ENCODE measurements around the gene GREB1.

GREB1 gene

DNA sequence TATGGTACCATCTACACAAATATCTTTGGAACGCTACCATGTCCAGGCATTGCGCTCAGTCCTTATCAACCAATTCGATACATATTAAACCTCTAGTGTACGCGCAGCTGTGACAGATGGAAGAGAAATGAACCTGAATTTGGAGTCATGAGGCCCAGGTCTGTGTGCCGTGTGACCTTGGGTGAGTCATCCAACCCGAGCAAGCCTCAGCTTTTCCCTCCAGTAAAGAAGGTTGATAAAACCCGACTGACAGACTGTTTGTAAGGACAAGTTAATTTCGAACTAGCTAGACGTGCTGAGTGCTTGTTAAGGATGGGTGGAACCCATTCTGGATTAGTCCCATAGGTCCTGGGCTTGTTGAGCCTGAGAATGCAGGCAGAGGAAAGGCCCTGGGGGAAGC, 28.2 kb downstream of the GREB1 start:
- Histone ChIP-seq H3K27me3 (ENCODE audit: low read length) (no peaks in the 10 kb centered on the region), H3K9ac (ENCODE audit: low read length) (no peak overlapping the region), H3K79me2 (ENCODE audit: insufficient read depth, low read length) (no peaks in the 10 kb centered on the region), H2AFZ (ENCODE audit: low read depth, low read length, severe bottlenecking) (no peak overlapping the region), H3K4me2 (ENCODE audit: low read depth, low read length, poor library complexity, severe bottlenecking) (no peak overlapping the region), H3K36me3 (ENCODE audit: low read length) (no peaks in the 10 kb centered on the region), H3K9me3 (ENCODE audit: insufficient read depth, low read length) (no peaks in the 10 kb centered on the region), H3K4me3 (ENCODE audit: insufficient read depth, low read length, poor library complexity, severe bottlenecking) (no peak overlapping the region), H3K9me2 (replicated peaks; ENCODE audit: insufficient read depth, low read length) (no peaks in the 10 kb centered on the region), H4K20me1 (ENCODE audit: low read depth, low read length) (no peaks in the 10 kb centered on the region), H3F3A (ENCODE audit: insufficient read depth) (no peaks in the 10 kb centered on the region), H3K27ac (ENCODE audit: low read depth, low read length) (no peak overlapping the region)
- TF ChIP-seq, protein P1, sequence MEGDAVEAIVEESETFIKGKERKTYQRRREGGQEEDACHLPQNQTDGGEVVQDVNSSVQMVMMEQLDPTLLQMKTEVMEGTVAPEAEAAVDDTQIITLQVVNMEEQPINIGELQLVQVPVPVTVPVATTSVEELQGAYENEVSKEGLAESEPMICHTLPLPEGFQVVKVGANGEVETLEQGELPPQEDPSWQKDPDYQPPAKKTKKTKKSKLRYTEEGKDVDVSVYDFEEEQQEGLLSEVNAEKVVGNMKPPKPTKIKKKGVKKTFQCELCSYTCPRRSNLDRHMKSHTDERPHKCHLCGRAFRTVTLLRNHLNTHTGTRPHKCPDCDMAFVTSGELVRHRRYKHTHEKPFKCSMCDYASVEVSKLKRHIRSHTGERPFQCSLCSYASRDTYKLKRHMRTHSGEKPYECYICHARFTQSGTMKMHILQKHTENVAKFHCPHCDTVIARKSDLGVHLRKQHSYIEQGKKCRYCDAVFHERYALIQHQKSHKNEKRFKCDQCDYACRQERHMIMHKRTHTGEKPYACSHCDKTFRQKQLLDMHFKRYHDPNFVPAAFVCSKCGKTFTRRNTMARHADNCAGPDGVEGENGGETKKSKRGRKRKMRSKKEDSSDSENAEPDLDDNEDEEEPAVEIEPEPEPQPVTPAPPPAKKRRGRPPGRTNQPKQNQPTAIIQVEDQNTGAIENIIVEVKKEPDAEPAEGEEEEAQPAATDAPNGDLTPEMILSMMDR (IDR thresholded peaks at IDR 0.05; ENCODE audit: insufficient read depth, low read length, poor library complexity, severe bottlenecking) = no peak
- no peak for TF ChIP-seq EZH2phosphoT487 (conservative IDR thresholded peaks at IDR 0.05; ENCODE audit: low read length)

DNA sequence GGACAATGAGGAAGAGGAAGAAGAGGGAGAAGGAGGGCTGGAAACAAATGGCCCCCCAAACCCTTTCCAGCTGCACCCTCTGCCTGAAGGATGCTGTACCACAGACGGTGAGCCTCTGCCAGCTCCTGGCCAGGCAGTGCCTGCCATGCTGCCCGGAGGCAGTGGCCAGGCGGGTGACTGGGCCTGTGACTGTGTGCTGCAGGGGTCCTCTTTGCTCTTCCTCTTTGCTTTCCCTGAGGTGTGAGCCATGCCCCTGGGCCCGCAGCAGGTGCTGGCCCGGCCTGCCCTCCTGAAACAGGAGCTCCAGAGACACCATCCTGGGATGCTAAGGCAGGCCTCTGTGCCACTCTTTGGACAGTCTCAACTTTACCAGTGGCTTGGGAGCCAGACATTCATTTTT, 28.6 kb downstream of the GREB1 start:
- Histone ChIP-seq H3K27ac (ENCODE audit: low read depth, low read length) (no peak overlapping the region), H3K9ac (ENCODE audit: low read length) (no peak overlapping the region), H3K4me3 (ENCODE audit: insufficient read depth, low read length, poor library complexity, severe bottlenecking) (no peak overlapping the region), H3K27me3 (ENCODE audit: low read length) (no peaks in the 10 kb centered on the region), H3K79me2 (ENCODE audit: insufficient read depth, low read length) (no peaks in the 10 kb centered on the region), H3K9me2 (replicated peaks; ENCODE audit: insufficient read depth, low read length) (no peaks in the 10 kb centered on the region), H3K4me2 (ENCODE audit: low read depth, low read length, poor library complexity, severe bottlenecking) (no peak overlapping the region), H3K9me3 (ENCODE audit: insufficient read depth, low read length) (no peaks in the 10 kb centered on the region), H3F3A (ENCODE audit: insufficient read depth) (no peaks in the 10 kb centered on the region), H2AFZ (ENCODE audit: low read depth, low read length, severe bottlenecking) (no peak overlapping the region), H4K20me1 (ENCODE audit: low read depth, low read length) (no peaks in the 10 kb centered on the region), H3K36me3 (ENCODE audit: low read length) (no peaks in the 10 kb centered on the region)
- TF ChIP-seq, protein P1 (IDR thresholded peaks at IDR 0.05; ENCODE audit: insufficient read depth, low read length, poor library complexity, severe bottlenecking) = no peak
- no peak for TF ChIP-seq EZH2phosphoT487 (conservative IDR thresholded peaks at IDR 0.05; ENCODE audit: low read length)

DNA sequence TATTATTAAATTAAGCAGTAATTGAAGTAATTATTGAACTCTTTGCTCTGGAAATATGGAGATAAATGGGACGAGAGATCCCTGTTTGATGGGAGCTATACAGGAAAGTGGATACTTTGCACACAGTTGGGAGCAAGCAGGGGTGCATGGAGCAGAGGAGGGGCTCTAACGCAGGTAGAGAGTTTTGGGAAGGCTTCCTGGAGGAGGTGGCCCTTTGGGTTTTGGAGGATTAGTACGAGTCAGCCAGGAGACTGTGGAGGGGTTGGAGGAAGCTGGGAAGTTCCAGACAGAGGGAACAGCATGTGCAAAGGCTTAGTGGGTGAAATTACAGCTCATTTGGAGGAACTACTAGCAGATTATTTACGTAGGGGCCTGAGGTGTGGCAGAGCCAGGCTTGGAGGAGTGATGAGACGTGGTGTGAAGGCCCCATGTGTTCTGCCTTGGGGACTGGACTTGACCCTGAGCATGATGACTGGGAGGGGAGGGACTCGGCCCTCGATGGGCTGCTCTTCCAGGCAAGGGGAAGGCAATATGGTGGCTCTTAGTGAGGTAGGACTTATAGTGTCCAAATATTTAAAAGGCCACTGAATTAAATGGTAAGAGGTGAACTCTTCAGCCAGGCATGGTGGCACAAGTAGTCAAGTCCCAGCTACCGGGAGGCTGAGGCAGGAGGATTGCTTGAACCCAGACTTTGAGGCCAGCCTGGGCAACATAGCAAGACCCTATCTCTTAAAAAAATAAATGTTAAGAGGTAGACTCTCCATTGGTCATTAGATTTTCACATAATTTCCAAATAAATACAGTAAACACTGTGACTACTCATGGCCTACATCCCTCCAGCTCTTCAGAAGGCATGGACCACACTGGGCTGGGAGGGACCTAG, 30.2 kb downstream of the GREB1 start:
- Histone ChIP-seq H4K20me1 (ENCODE audit: low read depth, low read length) (no peaks in the 10 kb centered on the region), H3K27ac (ENCODE audit: low read depth, low read length) (no peak overlapping the region), H3K9me3 (ENCODE audit: insufficient read depth, low read length) (no peaks in the 10 kb centered on the region), H3F3A (ENCODE audit: insufficient read depth) (no peaks in the 10 kb centered on the region), H3K9me2 (replicated peaks; ENCODE audit: insufficient read depth, low read length) (no peaks in the 10 kb centered on the region), H3K4me3 (ENCODE audit: insufficient read depth, low read length, poor library complexity, severe bottlenecking) (no peak overlapping the region), H3K4me2 (ENCODE audit: low read depth, low read length, poor library complexity, severe bottlenecking) (no peak overlapping the region), H3K79me2 (ENCODE audit: insufficient read depth, low read length) (no peaks in the 10 kb centered on the region), H2AFZ (ENCODE audit: low read depth, low read length, severe bottlenecking) (no peak overlapping the region), H3K27me3 (ENCODE audit: low read length) (no peaks in the 10 kb centered on the region), H3K36me3 (ENCODE audit: low read length) (no peaks in the 10 kb centered on the region), H3K9ac (ENCODE audit: low read length) (no peak overlapping the region)
- TF ChIP-seq, protein P1 (IDR thresholded peaks at IDR 0.05; ENCODE audit: insufficient read depth, low read length, poor library complexity, severe bottlenecking) = no peak
- no peak for TF ChIP-seq EZH2phosphoT487 (conservative IDR thresholded peaks at IDR 0.05; ENCODE audit: low read length)
